Fibroblast of gingiva (primary cell): Measurements from ENCODE around the gene HBEGF.

Experiments
- DNase-seq: peaks from one replicate; pipeline ENCODE4 v3.0.0-alpha.2; 2011; ENCODE audit warnings: low read depth

The HBEGF gene, protein sequence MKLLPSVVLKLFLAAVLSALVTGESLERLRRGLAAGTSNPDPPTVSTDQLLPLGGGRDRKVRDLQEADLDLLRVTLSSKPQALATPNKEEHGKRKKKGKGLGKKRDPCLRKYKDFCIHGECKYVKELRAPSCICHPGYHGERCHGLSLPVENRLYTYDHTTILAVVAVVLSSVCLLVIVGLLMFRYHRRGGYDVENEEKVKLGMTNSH

DNA sequence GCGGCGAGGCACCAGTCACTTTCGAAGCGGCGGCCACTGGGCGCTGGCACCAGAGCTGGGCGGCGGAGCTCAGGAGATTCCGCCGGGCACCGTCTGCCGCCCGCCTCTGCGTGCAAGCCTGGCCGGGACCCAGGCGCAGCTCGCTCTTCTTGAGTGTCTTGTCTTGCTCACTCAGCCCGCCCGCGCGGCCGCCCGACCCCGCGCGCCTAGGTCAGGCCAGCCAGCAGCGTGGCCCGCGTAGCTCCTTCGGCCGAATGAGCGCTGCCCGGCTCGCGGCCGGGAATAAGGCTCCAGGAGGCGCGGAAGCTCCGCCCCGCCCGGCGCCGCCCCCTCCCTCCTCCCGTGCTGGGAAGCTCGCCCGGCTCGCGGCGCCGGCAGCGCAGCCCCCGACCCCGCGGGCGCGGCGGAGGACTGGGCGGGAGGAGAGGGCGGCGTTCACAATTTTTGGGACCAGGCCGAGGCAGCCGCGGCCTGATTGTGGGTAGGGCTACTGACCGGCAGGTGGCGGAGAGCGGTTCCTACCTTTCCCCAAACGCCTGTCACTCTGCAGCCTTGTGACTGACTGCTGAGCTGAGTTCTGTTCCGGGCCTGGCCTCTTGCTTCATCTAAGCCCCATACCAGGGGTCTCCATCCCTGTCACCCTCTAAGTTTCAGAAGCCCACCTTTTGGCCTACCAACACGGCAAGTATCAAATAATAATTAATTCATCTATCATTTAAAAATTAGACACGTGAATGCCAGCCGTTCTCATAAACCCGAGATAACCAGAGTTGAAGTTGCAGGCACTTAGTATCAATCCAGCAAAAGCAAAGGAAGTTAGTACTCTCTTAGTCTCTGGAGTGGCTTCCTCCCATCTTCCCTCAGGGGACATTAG lies at the start of gene HBEGF:
Gene HBEGF (minus strand): TSS at position 256 of the 874 bp plus-strand sequence. CDS start 275 bp downstream, outside the sequence.
- peak; percentile 49 for DNase-seq

DNA sequence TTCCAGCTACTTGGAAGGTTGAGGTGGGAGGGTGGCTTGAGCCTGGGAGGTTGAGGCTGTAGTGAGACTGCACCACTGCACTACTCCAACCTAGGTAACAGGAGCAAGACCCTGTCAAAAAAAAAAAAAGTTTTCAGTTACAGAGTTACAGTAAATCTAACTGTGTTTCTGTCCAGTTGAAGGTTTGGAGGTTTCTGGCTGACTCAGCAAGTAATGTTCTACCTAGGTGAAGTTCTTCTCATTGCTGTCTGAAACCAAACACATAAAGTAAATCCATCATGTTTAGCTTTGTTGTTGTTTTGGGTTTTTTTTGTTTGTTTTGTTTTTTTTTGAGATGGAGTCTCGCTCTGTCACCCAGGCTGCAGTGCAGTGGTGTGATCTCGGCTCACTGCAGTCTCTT lies 47.3 kb upstream of the HBEGF start:
- DNase-seq, result no peak

DNA sequence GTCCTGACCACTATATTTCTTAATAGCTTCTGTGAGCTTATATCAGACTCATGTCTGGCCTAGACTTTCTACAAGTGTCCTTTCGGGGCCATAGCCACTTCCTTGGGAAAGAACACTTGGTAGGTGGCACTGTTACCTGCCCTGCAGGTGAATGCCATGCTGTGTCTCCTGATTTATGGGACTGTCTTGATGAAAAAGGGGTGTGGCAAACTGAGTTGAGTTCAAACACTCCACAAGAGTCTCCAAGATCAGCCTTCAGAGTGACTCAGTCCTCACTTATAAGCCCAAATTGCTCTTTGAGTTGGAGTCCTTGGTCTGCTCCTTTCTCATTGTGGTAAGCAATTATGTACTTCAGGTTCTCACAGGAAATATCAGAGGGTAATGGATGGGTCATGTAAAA lies 45.3 kb upstream of the HBEGF start:
- no peak for DNase-seq

DNA sequence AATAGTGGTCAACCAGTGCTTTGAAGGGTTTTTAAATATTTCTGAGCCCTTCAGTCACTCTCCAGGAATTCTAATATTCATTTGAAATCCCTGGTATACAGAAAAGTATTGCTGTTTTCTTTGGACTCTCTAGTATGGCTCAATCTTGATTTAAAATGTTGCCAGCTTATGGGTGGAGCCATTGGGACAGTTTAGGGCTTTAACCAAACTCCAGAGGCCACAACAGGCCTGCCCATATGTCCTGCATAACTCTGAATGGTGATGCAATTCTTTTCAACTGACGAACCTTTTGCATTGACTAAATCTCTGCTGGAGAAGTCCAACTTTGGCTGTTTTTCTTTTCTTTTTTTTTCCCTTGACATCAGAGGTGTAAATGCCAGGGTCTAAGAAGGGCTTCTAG lies 44.9 kb upstream of the HBEGF start:
- peak; percentile 87 for DNase-seq

DNA sequence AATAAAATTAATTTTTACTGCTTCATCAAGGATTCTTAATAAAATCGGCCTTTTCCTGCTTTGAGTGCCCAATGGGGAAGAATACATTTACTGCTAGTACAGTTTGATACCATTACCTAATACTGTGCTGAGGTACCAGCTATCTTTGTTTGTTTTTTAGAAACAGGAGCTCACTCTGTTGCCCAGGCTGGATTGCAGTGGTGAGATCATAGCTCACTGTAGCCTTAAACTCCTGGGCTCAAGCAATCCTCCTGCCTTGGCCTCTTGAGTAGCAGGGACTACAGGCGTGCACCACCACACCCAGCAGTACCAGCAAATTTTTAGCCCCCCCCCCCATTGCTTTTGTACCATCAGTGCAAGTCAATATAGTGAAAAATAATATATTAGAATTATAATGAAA lies 41.6 kb upstream of the HBEGF start:
- no peak for DNase-seq

DNA sequence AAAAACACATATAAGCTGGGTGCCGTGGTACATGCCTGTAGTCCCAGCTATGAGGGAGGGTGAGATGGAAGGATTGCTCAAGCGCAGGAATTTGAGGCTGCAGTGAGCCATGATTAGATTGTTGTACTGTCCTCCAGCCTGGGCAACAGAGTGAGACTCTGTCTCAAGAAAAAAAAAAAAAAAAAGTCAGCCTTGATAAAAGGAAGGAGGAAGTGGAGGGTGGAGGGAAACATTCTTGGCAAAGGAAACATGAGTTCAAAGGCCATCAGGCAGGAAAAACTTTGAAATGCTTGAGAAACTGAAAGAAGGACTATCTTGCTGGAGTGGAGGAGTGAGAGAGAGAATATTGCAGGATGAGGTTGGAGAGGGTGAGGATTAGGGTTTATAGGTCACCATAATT lies 36.9 kb upstream of the HBEGF start:
- no peak for DNase-seq

DNA sequence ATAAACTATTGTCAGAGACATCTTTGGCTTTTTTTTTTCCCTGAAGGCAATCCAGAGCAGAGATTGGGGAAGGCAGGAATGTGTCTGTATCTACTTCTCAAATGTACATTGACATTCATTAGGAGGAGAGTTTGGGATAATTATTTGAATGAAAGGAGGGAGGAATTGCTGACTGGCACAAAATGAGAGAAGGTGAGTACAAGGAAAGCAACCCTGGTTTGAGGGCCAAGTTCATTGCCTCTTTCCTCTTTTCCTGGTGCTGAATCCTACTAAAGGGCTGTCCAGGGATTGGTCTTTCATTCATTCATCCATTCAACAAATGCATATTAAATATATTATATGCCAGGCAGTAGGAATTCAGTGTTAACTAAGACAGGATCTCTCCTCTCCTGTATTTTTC lies 36.5 kb upstream of the HBEGF start:
- DNase-seq, result no peak

DNA sequence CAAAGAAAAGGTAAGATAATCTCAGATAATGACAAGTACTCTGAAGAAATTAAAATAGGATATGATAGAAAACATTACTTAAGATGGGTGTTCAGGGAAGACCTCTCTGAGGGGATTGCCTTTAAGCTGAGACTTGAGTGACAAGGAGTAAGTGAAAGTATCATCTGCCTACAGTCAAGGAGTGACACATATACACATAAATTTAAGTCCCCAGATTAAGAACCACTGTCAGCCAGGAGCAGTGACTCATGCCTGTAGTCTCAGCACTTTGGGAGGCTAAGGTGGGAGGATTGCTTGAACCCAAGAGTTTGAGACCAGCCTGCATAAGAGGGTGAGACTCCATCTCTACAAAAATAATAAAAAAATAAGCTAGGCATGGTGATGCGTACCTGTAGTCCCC lies 35.6 kb upstream of the HBEGF start:
- DNase-seq, result no peak

DNA sequence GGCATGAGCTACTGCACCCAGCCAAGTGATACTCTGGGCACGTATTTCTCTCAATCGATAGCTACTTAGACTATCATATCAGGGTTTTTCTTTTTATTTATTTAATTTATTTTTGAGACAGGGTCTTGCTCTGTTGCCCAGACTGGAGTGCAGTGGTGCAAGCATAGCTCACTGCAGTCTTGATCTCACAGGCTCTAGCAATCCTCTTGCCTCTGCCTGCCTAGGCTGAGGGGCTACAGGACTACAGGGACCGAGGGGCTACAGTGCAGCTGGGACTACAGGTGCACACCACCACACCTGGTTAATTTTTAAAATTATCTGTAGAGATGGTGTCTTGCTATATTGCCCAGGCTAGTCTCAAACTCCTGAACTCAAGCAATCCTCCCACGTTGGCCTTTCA lies 34.9 kb upstream of the HBEGF start:
- DNase-seq, result no peak

DNA sequence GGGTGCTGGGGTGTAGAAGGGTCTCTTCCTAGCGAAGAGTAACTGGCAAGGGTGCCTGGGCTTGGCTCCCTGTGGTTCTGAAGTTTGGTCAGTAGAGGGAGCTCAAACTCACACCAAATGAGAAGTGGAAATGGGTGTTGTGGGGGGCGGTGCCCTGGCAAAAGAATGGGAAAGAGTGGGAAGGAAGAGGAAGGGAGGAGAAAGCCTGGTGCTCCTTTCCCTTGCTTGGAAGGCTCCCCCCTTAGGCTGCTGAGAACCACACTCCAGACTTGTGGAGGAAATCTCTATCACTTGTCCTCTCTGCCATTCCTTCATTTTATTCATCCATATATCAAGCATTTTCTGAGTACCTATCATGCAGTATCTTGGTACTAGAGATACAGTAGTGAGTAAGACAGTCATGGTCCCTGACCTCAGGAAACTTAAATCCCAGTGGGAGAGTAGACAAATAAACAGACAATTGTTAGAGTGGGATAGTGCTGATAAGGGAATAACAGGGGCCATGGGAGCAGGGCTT lies 26.6 kb upstream of the HBEGF start:
- DNase-seq, result peak; percentile 69

DNA sequence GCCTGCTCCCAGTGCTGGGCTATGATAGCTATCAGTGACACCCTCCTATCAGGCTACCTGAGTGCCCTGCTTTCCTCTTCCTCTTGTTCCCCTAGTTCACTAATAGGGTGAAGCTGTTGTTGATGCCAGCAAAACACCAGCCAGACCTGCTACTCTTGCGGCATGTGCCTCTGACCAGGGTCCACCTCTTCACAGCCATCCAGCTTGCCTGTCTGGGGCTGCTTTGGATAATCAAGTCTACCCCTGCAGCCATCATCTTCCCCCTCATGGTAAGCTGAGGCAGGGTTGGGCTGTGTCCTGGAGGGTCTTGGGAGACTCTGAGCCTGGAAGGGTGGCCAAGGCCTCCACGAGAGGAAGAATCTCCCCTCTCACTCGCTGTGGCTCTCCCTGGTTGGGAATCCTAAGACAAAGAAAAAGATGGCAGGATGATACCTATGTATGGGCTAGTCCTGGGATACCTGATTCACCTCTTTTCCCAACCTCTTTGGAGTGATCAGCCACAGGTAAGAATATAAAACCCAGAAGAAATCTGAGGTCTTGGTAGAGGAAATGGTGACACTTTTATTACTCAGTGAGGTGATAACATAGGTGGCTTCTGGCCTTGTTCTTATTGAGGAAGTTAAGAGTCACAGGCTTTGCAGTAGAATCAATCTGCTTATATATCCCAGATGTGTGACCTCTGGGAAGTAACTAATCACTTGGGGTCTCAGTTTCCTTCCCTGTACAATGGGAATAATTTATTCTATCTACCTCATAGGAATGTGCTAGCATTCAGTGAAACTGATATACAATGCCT lies 25.2 kb upstream of the HBEGF start:
- DNase-seq, result no peak

DNA sequence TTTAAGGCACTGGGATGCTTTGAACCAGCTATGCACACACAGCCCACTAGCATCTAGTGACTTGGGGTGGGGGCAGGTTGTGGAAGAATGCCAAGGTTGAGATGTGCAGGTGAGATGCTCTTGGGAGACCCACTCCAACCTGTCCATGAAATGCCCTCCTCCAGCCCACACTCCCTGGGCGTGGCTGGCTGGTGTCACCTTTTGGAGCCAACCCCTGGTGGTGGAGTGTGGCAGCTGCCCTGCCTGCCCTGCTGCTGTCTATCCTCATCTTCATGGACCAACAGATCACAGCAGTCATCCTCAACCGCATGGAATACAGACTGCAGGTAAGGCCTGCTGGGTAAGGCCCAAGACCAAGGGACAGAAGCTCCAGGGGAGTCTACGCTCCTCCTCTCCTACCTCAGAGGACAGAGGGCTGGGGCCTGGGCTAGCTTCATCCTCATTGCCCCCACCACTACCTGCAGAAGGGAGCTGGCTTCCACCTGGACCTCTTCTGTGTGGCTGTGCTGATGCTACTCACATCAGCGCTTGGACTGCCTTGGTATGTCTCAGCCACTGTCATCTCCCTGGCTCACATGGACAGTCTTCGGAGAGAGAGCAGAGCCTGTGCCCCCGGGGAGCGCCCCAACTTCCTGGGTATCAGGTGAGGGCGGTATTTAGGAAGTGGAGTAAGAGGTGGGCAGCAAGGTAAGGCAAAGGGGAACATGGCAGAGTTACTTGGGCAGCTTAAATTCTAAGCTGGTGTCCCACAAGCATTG lies 21.0 kb upstream of the HBEGF start:
- no peak for DNase-seq

DNA sequence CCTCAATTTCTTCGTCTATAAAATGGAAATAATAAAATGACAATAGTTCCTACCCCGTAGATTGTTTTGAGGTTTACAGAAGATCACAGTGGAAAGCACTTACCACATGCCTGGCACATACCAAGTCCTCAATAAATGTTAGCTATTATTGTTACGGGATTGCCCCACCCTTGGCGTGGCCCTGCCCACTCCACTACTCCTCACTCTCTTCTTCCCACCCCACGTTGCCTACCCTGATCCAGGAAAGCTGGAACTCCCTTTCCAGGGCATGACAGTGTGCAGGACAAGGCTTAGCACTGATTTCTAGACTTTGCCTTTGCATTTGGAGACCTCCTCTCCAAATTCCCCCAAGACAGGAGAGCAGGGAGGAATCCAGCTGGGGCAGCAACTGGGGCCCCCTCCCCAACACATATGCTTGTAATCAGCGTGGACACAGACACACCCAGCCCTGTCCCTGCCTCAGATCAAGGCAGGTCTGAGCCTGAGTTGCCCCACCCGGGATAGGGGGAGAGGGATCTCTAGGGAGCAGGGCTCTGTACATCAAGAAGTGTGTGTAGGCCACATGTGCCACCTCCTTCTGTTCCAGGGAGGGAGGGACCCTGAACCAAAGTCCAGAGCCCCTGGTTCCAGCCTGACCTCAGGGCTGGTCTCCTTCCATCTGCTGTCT lies 20.3 kb upstream of the HBEGF start:
- DNase-seq, result no peak

DNA sequence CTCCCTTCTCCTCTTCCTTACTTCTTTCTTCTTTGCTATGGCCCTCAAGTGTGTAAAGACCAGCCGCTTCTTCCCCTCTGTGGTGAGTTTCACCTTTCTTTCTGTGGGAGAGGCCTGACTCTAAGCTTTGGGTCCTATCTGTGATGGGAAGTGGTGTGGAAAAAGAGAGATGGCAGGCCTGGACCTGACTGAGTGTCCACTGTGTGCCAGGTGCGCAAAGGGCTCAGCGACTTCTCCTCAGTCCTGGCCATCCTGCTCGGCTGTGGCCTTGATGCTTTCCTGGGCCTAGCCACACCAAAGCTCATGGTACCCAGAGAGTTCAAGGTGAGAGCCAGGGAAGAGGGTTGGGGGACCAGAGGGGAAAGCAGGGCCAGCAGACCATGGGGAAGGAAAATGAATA lies 19.5 kb upstream of the HBEGF start:
- no peak for DNase-seq

DNA sequence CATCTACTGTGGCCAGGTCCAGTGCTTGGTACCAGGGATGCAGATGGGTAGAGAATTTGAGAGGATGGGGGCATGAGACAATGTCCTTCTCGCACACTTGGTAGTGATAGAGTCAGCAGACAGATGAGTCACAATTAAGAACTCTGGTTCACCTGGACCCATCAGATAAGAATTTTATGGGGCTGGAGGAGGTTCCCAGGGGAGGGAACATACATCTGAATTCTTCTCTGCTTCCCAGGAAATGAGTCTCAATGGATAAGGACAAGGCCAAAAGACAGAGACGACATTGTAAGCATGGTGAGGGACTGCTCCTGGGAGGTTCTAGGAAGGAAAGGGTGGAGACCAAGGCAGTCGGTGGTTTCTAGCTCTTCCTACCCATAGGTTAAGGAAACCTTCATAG lies 18.9 kb upstream of the HBEGF start:
- no peak for DNase-seq

DNA sequence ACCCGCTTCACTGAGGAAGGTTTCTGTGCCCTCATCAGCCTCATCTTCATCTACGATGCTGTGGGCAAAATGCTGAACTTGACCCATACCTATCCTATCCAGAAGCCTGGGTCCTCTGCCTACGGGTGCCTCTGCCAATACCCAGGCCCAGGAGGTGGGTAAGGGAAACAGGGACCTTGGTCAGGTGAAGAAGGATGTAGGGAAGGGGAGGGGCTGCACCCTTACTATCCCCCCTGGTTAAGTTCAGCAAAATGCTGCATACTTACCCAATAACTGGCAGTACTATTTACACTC lies 18.0 kb upstream of the HBEGF start:
- no peak for DNase-seq

DNA sequence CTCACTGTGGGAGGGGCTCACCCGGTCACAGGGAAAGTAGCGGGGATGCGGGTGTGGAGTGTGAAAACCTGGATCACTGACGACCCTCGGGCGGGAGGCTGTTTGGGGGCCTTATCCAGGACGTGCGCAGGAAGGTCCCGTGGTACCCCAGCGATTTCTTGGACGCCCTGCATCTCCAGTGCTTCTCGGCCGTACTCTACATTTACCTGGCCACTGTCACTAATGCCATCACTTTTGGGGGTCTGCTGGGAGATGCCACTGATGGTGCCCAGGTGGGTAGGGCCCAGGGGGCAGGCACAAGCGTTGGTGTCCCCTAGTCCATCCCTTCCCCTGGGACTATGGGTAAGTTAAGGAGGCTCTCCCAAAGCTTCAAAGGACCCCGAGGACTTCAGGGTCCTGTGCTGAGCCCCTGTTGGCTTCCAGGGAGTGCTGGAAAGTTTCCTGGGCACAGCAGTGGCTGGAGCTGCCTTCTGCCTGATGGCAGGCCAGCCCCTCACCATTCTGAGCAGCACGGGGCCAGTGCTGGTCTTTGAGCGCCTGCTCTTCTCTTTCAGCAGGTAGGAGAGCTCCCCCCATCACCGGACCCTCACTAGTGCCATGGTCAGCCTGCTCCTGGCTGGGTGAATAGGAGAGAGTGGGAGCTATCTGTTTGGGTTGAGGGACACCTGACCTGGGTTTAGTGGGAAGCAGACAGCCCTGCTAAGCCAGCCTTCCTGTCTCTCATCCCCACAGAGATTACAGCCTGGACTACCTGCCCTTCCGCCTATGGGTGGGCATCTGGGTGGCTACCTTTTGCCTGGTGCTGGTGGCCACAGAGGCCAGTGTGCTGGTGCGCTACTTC lies 17.4 kb upstream of the HBEGF start:
- no peak for DNase-seq

DNA sequence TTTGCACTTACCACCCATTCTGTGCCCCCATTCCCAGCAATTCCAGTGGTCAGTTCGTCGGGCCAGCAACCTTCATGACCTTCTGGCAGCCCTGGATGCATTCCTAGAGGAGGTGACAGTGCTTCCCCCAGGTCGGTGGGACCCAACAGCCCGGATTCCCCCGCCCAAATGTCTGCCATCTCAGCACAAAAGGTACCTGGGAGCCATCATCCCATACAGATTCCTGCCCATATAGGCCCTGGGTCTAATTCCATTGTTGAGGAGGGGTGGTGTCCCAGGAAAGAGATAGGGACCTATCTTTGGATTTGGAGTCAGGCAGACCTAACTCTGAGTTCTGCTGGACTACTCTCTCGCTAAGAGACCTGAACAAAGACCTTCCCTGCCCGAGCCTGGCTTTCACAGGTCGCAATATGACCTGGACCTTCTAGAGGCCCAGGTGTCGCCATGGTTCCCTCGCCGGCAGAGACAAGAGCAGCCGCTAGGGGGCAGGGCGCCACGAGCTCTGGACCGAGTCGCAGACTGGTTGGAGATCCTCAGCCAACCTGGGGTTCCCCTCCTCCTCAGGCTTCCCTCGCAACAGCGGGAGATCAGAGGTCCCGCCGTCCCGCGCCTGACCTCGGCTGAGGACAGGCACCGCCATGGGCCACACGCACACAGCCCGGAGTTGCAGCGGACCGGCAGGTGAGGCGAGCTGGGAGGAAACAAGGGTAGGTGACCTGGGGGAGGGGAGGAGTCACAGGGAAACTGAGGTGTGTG lies 16.6 kb upstream of the HBEGF start:
- DNase-seq, result peak; percentile 34

DNA sequence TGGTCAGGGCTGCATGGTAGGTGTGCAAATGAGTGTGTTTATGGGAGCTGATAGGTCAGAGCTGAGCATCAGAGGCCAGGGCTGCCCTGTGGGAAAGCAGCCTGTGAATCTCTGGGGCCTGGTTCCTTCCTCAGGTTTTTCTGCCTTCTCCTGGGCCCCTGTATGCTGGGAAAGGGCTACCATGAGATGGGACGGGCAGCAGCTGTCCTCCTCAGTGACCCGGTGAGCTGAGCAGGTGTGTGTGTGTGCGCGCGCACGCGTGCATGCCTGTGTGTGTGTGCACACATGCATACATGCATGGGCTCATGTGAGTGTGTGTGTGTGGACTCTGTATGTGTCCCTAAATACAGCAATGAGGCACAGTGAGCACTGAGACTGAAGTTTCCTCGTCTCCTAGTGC lies 15.9 kb upstream of the HBEGF start:
- no peak for DNase-seq

DNA sequence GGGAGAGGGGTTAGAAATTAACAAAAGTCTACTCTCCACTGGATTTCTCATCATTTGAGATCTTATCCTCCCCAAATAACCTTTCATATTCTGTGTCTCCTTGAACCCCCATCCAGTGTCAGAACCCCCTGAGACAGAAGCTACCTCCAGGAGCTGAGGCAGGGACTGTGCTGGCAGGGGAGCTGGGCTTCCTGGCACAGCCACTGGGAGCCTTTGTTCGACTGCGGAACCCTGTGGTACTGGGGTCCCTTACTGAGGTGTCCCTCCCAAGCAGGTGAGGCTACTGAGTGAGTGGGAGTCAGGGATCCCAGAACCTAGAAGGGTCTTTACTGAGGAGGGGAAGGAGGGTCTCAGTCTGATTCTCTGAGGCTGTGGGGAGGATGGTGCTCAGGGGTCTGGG lies 15.5 kb upstream of the HBEGF start:
- no peak for DNase-seq
